OCI-LY1 (cell line): ENCODE data around the gene GPR183.

Source experiments
- EZH2 ChIP-seq: fragments of 200-600 bp; sonication (generic), shearing (Covaris generic); IDR thresholded peaks from 2 replicates; pipeline ENCODE4 v1.8.0; 2017; ENCODE audit warnings: borderline replicate concordance, mixed run types, mild to moderate bottlenecking, antibody characterized with exemption, low read length, moderate library complexity, mixed read lengths
- TF ChIP-seq, protein P1 (sequence below): fragments of 200-600 bp; sonication (generic), shearing (Covaris generic); IDR thresholded peaks from 2 replicates; pipeline ENCODE4 v1.5.1; 2017; ENCODE audit warnings: mild to moderate bottlenecking, antibody characterized with exemption, low read length, moderate library complexity, mixed read lengths

DNA sequence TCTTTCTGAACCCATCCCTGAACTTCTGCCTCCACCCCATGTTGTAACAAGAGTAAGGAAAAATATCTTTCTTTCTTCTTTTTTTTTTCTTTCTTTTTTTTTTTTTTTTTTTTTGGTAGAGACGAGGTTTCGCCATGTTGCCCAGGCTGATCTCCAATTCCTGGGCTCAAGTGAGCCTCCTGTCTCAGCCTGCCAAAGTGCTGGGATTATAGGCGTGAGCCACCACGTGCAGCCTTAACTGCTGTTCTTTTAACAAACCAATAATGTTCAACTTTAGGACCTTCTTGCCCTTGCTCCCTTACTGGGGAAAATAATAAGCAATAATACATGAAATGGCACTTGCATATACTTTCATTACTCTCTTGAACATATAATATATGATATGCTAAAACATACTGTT lies 19.6 kb downstream of the GPR183 start:
- TF ChIP-seq, protein P1, sequence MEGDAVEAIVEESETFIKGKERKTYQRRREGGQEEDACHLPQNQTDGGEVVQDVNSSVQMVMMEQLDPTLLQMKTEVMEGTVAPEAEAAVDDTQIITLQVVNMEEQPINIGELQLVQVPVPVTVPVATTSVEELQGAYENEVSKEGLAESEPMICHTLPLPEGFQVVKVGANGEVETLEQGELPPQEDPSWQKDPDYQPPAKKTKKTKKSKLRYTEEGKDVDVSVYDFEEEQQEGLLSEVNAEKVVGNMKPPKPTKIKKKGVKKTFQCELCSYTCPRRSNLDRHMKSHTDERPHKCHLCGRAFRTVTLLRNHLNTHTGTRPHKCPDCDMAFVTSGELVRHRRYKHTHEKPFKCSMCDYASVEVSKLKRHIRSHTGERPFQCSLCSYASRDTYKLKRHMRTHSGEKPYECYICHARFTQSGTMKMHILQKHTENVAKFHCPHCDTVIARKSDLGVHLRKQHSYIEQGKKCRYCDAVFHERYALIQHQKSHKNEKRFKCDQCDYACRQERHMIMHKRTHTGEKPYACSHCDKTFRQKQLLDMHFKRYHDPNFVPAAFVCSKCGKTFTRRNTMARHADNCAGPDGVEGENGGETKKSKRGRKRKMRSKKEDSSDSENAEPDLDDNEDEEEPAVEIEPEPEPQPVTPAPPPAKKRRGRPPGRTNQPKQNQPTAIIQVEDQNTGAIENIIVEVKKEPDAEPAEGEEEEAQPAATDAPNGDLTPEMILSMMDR, result no peak
- no peak for TF ChIP-seq EZH2
